GOT3 (cell line): ENCODE data around the gene CNTNAP2.
"Not testable (repeated sequence)": the region's sequence is repeated elsewhere in the genome, so short reads cannot be mapped to it uniquely, and the experiment has no call there.

ENCODE experiments used
- DNase-seq: peaks from one replicate; lab custom pipeline; 2025; ENCODE audit warnings: mixed read lengths; lab: John Stamatoyannopoulos, UW

The CNTNAP2 gene

GRCh38 chr7:147103224-147103623 is 986.6 kb downstream of the CNTNAP2 start:
- no peak for DNase-seq

GRCh38 chr7:147106746-147107145 is 990.1 kb downstream of the CNTNAP2 start:
- DNase-seq = no peak

GRCh38 chr7:147114525-147114924 is 997.9 kb downstream of the CNTNAP2 start:
- not testable (repeated sequence) for DNase-seq

GRCh38 chr7:147136352-147136751 is 1019.8 kb downstream of the CNTNAP2 start:
- DNase-seq = no peak

GRCh38 chr7:147145194-147145593 is 1028.6 kb downstream of the CNTNAP2 start:
- no peak for DNase-seq

GRCh38 chr7:147146169-147146568 is 1029.6 kb downstream of the CNTNAP2 start:
- no peak for DNase-seq

GRCh38 chr7:147151661-147152060 is 1035.1 kb downstream of the CNTNAP2 start:
- no peak for DNase-seq

- no peak for DNase-seq
These were observed 1037.0 kb downstream of the CNTNAP2 start for GRCh38 chr7:147153571-147153970.

- no peak for DNase-seq
These were observed 1044.8 kb downstream of the CNTNAP2 start for GRCh38 chr7:147161405-147161804.

- no peak for DNase-seq
These were observed 1053.9 kb downstream of the CNTNAP2 start for GRCh38 chr7:147170341-147171012.

GRCh38 chr7:147171013-147171391 is 1054.4 kb downstream of the CNTNAP2 start:
- no peak for DNase-seq

- no peak for DNase-seq
These were observed 1057.3 kb downstream of the CNTNAP2 start for GRCh38 chr7:147173883-147174282.

GRCh38 chr7:147182874-147183273 is 1066.3 kb downstream of the CNTNAP2 start:
- no peak for DNase-seq

GRCh38 chr7:147183276-147183675 is 1066.7 kb downstream of the CNTNAP2 start:
- DNase-seq = no peak

- DNase-seq = no peak
These were observed 1071.9 kb downstream of the CNTNAP2 start for GRCh38 chr7:147188467-147188866.

- no peak for DNase-seq
These were observed 1076.9 kb downstream of the CNTNAP2 start for GRCh38 chr7:147193476-147193875.

GRCh38 chr7:147196481-147196880 is 1079.9 kb downstream of the CNTNAP2 start:
- no peak for DNase-seq

- no peak for DNase-seq
These were observed 1080.4 kb downstream of the CNTNAP2 start for GRCh38 chr7:147197006-147197405.

GRCh38 chr7:147199868-147200267 is 1083.3 kb downstream of the CNTNAP2 start:
- no peak for DNase-seq

GRCh38 chr7:147207988-147208387 is 1091.4 kb downstream of the CNTNAP2 start:
- no peak for DNase-seq

GRCh38 chr7:147231275-147231674 is 1114.7 kb downstream of the CNTNAP2 start:
- no peak for DNase-seq

GRCh38 chr7:147235645-147236382 is 1119.2 kb downstream of the CNTNAP2 start:
- DNase-seq = no peak

GRCh38 chr7:147240468-147240867 is 1123.9 kb downstream of the CNTNAP2 start:
- DNase-seq = no peak

GRCh38 chr7:147245274-147245673 is 1128.7 kb downstream of the CNTNAP2 start:
- DNase-seq = no peak
